Gastroesophageal sphincter (tissue), 4 donors: ENCODE data around the gene KCNH3. TPM values are rescaled to one million over a fixed set of nuclear protein-coding genes. Genes with fewer than 3 reads are reported as not detected.

Source experiments
- ATAC-seq: fragments of 150-250 bp; one replicate; pipeline ENCODE4 v1.9.1; 2016; ENCODE audit warnings: mild to moderate bottlenecking, moderate library complexity
- H3K27ac ChIP-seq, 4 donors: fragments of 200-600 bp; sonication (generic) in 3 of 4; 1 replicate in 3 of 4; 2 replicates in 1 of 4; pipeline ENCODE4 v1.5.1; 2016 to 2019
- H3K27me3 ChIP-seq: fragments of 200-600 bp; sonication (generic); one replicate; pipeline ENCODE4 v1.5.1; 2019
- H3K36me3 ChIP-seq, 2 donors: fragments of 200-600 bp; sonication (generic); one replicate each; pipeline ENCODE4 v1.5.1; 2019; ENCODE audit warnings: control low read depth in 1 of 2
- H3K4me1 ChIP-seq, 3 donors: fragments of 200-600 bp; sonication (generic); 1 replicate in 2 of 3; 2 replicates in 1 of 3; pipeline ENCODE4 v1.5.1; 2016 to 2019; ENCODE audit warnings: control low read depth in 2 of 3
- H3K4me3 ChIP-seq, 2 donors: fragments of 200-600 bp; sonication (generic); one replicate each; pipeline ENCODE4 v1.5.1; 2019; ENCODE audit warnings: mild to moderate bottlenecking in 1 of 2, moderate library complexity in 1 of 2
- H3K9me3 ChIP-seq, 3 donors: fragments of 200-600 bp; sonication (generic); one replicate each; pipeline ENCODE4 v1.5.1; 2017 to 2019; ENCODE audit warnings: control low read depth in 2 of 3
- EP300 ChIP-seq: sonication (generic); formaldehyde crosslinking; IDR thresholded peaks from one replicate; pipeline ENCODE4 v1.6.1; 2017; ENCODE audit warnings: antibody characterized with exemption, mild to moderate bottlenecking
- POLR2A ChIP-seq, 2 donors: fragments of 450-650 bp; IDR thresholded peaks; one replicate each; pipeline ENCODE4 v1.6.1; 2017; ENCODE audit warnings: antibody characterized with exemption in 2 of 2, mild to moderate bottlenecking in 2 of 2, moderate library complexity in 1 of 2
- POLR2AphosphoS5 ChIP-seq: sonication (generic); formaldehyde crosslinking; IDR thresholded peaks from one replicate; pipeline ENCODE4 v1.6.1; 2017; ENCODE audit warnings: antibody characterized with exemption
- WGBS, 2 donors: methylation state at CpG; one replicate each; pipeline ENCODE4 v1.1.5; 2018; ENCODE audit warnings: low coverage in 1 of 2; 5-methylcytosine and 5-hydroxymethylcytosine counted together
- total RNA-seq, 4 donors: library from RNA; depleted of rRNA; stranded (reverse); fragments of >200 nt; gene quantifications; one replicate each; pipeline ENCODE4 v1.1.0, GENCODE V29; 2016
- TF ChIP-seq, protein P1 (sequence below), 4 experiments: fragments of 200-600 bp in 2 of 4; fragments of 450-650 bp in 2 of 4; sonication (generic) in 1 of 4; IDR thresholded peaks; one replicate each; pipeline ENCODE4 v1.5.1; 2017 to 2019; ENCODE audit warnings: antibody characterized with exemption in 4 of 4, mild to moderate bottlenecking in 2 of 4, moderate library complexity in 2 of 4

KCNH3 gene
- total RNA-seq, 4 donors from 2014 or later = 0.13 to 0.69 (median 0.31) TPM; not detected in 1

DNA sequence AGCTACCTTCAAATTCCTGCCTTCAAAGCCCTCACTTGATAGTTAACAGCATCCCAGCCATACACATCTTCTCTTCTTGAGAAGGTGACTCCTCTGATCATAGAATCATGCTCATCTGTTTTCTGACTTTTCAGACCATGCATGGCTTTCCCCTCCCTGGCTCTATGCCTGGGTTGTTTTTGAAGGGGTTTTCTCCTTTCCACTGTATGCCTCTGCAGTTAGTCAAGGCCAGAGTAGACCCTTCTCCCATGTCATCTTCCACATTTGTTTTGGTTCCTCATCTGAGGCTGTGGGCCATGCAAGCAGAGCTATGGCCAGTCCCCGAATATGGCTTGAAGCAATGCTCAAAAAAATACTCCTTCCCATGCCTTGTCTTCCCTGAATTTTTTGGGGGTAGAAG is 43.4 kb downstream of the KCNH3 start:
- Histone ChIP-seq H3K4me1 (peaks cover 0 to 43% (median 8%) of the 10 kb centered on the region in 3 donors), H3K27ac (peak overlapping the region in 2 of 4 donors; percentile 15 to 56)

DNA sequence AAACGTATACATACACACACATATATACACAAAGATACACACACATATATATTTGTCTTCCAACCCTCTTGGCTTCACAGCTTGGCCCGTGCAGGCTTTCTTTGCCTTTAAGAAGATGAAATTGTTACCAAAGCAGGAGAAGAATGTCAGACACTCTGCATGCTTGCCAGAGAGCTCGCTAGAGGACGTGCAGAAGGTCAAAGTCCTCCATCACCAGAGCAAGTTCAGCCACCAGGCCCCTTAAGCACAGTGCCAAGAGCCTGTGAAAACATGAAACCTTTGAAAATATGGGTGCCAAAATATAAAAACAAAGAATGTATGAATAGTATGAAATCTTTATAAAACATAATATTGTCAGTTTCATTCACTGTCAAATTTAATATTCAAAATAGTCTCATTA is 44.0 kb downstream of the KCNH3 start:
- peaks cover 0 to 25% of the 10 kb centered on the region in 2 donors for H3K36me3 ChIP-seq
- TF ChIP-seq, protein P1, sequence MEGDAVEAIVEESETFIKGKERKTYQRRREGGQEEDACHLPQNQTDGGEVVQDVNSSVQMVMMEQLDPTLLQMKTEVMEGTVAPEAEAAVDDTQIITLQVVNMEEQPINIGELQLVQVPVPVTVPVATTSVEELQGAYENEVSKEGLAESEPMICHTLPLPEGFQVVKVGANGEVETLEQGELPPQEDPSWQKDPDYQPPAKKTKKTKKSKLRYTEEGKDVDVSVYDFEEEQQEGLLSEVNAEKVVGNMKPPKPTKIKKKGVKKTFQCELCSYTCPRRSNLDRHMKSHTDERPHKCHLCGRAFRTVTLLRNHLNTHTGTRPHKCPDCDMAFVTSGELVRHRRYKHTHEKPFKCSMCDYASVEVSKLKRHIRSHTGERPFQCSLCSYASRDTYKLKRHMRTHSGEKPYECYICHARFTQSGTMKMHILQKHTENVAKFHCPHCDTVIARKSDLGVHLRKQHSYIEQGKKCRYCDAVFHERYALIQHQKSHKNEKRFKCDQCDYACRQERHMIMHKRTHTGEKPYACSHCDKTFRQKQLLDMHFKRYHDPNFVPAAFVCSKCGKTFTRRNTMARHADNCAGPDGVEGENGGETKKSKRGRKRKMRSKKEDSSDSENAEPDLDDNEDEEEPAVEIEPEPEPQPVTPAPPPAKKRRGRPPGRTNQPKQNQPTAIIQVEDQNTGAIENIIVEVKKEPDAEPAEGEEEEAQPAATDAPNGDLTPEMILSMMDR (IDR thresholded peaks at IDR 0.05) = no peak
- no peak for TF ChIP-seq POLR2AphosphoS5
- no peak for TF ChIP-seq EP300
- TF ChIP-seq POLR2A (IDR thresholded peaks at IDR 0.05) = no peak
- H3K4me3 ChIP-seq = no peak overlapping the region
- WGBS, 2 donors = 0 to 15% methylated on average over 4 of the region's 4 CpGs
- H3K27ac ChIP-seq = peak overlapping the region in 3 of 4 donors; percentile 52 to 63 (median 56)
- peak; percentile 53 for ATAC-seq
- H3K27me3 ChIP-seq = no peaks in the 10 kb centered on the region
- peaks cover 0 to 43% (median 8%) of the 10 kb centered on the region in 3 donors for H3K4me1 ChIP-seq
- H3K9me3 ChIP-seq = no peaks in the 10 kb centered on the region

More for the DNA sequence above, 43.4 kb downstream of the KCNH3 start:
- TF ChIP-seq POLR2A (IDR thresholded peaks at IDR 0.05) (no peak), POLR2AphosphoS5 (no peak), EP300 (no peak)
- TF ChIP-seq, protein P1 (IDR thresholded peaks at IDR 0.05) = no peak
- no peak for ATAC-seq
- H3K4me3 ChIP-seq = no peak overlapping the region
- H3K9me3 ChIP-seq = no peaks in the 10 kb centered on the region
- WGBS, 2 donors = 43 to 71% methylated on average over 1 of the region's 1 CpG
- H3K27me3 ChIP-seq = no peaks in the 10 kb centered on the region
- peaks cover 0 to 27% of the 10 kb centered on the region in 2 donors for H3K36me3 ChIP-seq

DNA sequence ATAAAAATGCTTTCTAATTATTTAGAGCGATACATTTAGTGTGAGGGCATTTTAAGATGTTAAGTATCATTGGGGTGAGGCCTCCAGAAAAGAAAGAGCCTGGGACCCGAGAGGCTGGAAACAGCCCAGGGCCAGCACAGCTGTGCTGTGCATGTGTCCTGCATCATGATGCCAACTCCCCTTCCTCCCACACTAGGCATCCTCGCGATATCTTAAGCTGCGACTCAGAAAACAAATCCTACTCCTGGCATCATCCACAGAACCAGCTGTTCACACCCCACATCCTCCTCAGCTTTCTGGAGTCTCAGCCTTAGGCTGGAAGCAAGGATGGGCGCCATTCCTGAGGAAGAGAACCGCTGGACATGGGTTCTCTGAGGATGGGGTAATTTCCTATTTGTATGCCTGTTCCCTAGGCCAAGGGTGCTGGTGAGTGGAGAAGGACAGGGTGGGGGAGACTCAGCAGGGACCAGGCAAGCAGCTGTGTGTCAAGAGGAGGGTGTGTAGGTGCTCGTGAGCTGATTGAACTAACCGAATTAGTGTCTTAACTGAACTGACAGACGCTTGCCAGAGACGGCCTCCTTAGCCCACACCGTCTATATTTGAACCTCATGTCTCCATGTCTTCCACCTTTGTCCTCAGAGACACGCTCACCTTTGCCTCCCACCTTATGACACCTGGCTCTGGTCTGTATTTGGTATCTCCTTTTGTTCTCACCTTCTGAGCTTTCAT is 44.7 kb downstream of the KCNH3 start:
- Histone ChIP-seq H3K4me1 (peaks cover 0 to 43% (median 8%) of the 10 kb centered on the region in 3 donors), H3K9me3 (no peaks in the 10 kb centered on the region), H3K4me3 (no peak overlapping the region), H3K27me3 (no peaks in the 10 kb centered on the region), H3K27ac (peak overlapping the region in 3 of 4 donors; percentile 52 to 63 (median 56)), H3K36me3 (peaks cover 0 to 23% of the 10 kb centered on the region in 2 donors)
- ATAC-seq = no peak
- TF ChIP-seq, protein P1 (IDR thresholded peaks at IDR 0.05) = no peak
- no peak for TF ChIP-seq POLR2AphosphoS5
- no peak for TF ChIP-seq POLR2A (IDR thresholded peaks at IDR 0.05)
- TF ChIP-seq EP300 = no peak
- WGBS, 2 donors = 61 to 69% methylated on average over 9 to 12 of the region's 13 CpGs

DNA sequence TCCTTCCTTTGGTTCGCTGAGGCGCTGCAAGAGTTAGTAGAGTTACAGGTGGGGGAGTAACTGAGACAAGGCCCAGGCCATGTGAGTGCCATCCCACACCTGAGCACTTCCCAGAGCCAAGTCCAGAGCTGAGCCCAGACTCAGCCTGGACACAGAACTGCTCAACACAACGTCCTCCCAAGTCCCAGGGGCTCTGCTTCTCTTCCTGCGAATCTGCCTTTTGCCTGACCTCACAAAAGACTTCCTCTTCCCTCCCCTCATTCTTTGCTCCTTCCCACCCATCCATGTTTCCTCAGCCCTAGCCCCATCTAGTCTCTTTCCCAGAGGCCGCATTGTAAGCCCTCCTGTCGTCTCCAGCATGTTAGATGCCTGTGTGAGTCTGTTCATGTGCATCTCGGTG is 45.8 kb downstream of the KCNH3 start:
- H3K4me1 ChIP-seq = peaks cover 0 to 43% (median 8%) of the 10 kb centered on the region in 3 donors
- H3K4me3 ChIP-seq = no peak overlapping the region
- H3K27me3 ChIP-seq = no peaks in the 10 kb centered on the region
- peaks cover 0 to 23% of the 10 kb centered on the region in 2 donors for H3K36me3 ChIP-seq
- WGBS, 2 donors = 63 to 80% methylated on average over 4 to 7 of the region's 7 CpGs
- H3K27ac ChIP-seq = no peak overlapping the region
- H3K9me3 ChIP-seq = no peaks in the 10 kb centered on the region
- TF ChIP-seq POLR2AphosphoS5 (no peak), EP300 (no peak), POLR2A (IDR thresholded peaks at IDR 0.05) (no peak)
- TF ChIP-seq, protein P1 (IDR thresholded peaks at IDR 0.05) = no peak
- ATAC-seq = no peak
